Duodenal mucosa (tissue), 2 donors: ENCODE results near the gene HOXC9.

ENCODE experiments used
- H3K27ac ChIP-seq: one replicate; pipeline ENCODE4 v1.7.0; 2013; ENCODE audit warnings: low read depth, low read length
- H3K27me3 ChIP-seq, 2 donors: one replicate each; pipeline ENCODE4 v1.7.0; 2013; ENCODE audit warnings: low read length in 2 of 2, control low read depth in 1 of 2; ENCODE audit not compliant: insufficient read depth in 2 of 2, control insufficient read depth in 1 of 2
- H3K36me3 ChIP-seq, 2 donors: one replicate each; pipeline ENCODE4 v1.7.0; 2013; ENCODE audit warnings: low read length in 2 of 2, control low read depth in 1 of 2; ENCODE audit not compliant: insufficient read depth in 2 of 2, control insufficient read depth in 1 of 2
- H3K4me1 ChIP-seq, 2 donors: one replicate each; pipeline ENCODE4 v1.7.0; 2013; ENCODE audit warnings: low read length in 2 of 2, control low read depth in 1 of 2; ENCODE audit not compliant: insufficient read depth in 2 of 2, control insufficient read depth in 1 of 2
- H3K4me3 ChIP-seq, 2 donors: one replicate each; pipeline ENCODE4 v1.7.0; 2013; ENCODE audit warnings: low read length in 2 of 2, low read depth in 1 of 2
- H3K9ac ChIP-seq, 2 donors: one replicate each; pipeline ENCODE4 v1.7.0; 2013; ENCODE audit warnings: low read length in 2 of 2, low read depth in 1 of 2
- H3K9me3 ChIP-seq, 2 donors: one replicate each; pipeline ENCODE4 v1.7.0; 2013; ENCODE audit warnings: low read length in 2 of 2, control low read depth in 1 of 2; ENCODE audit not compliant: control insufficient read depth in 1 of 2

The HOXC9 gene

DNA sequence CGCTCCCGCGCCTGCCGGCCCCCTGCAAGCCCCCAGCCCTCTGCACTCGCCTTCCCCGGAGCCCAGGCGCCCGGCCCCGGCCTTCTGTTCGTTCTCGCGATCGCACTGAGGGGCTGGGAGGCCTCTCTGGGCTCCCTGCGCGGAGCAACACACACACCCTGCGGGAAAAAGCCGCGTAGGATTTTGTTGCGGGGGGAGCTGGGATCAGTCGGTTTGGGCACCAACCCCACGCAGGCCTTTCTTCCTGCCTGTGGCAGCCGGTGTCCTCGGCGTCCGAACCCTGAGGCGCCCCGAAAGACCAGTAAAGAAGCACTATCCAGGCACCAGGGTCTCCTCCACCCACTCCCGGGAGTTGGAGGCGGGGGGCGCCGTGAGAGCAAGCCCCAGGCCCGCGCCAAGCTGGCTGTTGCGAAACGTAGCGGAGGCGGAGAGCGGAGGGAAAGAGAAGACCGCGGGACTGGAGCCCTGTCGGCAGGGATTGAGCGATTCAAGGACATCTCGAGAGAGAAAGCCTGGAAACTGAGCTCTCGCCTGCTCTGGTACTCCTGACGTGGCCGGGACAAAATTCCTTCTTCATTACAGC, 31.0 kb downstream of the HOXC9 start:
- Histone ChIP-seq H3K27me3 (peaks cover 70 to 91% of the 10 kb centered on the region in 2 donors), H3K9ac (no peak overlapping the region), H3K4me1 (peaks cover 7 to 18% of the 10 kb centered on the region in 2 donors), H3K36me3 (no peaks in the 10 kb centered on the region), H3K27ac (no peak overlapping the region), H3K9me3 (no peaks in the 10 kb centered on the region), H3K4me3 (no peak overlapping the region)

DNA sequence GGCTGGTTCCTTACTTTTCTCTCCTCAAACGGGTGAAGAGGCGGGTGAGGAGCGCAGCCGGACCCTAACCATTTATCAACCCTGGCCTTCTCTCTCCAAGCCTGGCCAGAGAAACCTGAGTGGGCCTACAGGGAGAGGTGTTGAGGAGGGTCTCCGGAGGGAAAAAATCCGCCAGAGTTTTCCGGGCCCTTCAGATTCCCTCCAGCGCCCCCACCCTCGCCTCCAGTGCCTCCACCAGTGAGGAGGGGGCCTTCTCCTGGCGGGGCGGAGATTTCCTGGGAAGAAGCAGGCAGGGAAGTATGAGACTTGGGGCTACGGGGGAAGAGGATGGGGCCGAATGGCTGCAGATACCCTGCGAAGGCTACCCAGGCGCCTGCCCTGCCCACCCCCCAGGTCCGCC, 31.5 kb downstream of the HOXC9 start:
- H3K9me3 ChIP-seq, result no peaks in the 10 kb centered on the region
- H3K36me3 ChIP-seq, result no peaks in the 10 kb centered on the region
- H3K27ac ChIP-seq, result no peak overlapping the region
- H3K4me1 ChIP-seq, result peaks cover 7 to 16% of the 10 kb centered on the region in 2 donors
- no peak overlapping the region for H3K4me3 ChIP-seq
- no peak overlapping the region for H3K9ac ChIP-seq
- H3K27me3 ChIP-seq, result peaks cover 69 to 91% of the 10 kb centered on the region in 2 donors

- Histone ChIP-seq H3K4me3 (no peak overlapping the region), H3K36me3 (no peaks in the 10 kb centered on the region), H3K27ac (no peak overlapping the region), H3K4me1 (peaks cover 7 to 16% of the 10 kb centered on the region in 2 donors), H3K27me3 (peaks cover 70 to 91% of the 10 kb centered on the region in 2 donors), H3K9ac (no peak overlapping the region), H3K9me3 (no peaks in the 10 kb centered on the region)
Measured at GRCh38 chr12:54032086-54032619, 32.2 kb downstream of the HOXC9 start.

- Histone ChIP-seq H3K9ac (peak within 1 kb of the TSS in 1 of 2 donors; percentile 38), H3K4me3 (peak within 1 kb of the TSS; percentile 42 to 60), H3K4me1 (peaks cover 7 to 16% of the 10 kb centered on the region in 2 donors), H3K27ac (no peak within 1 kb of the TSS), H3K27me3 (peaks cover 69 to 90% of the 10 kb centered on the region in 2 donors), H3K9me3 (no peaks in the 10 kb centered on the region), H3K36me3 (no peaks in the 10 kb centered on the region)
Measured at GRCh38 chr12:54032627-54033100, 32.7 kb downstream of the HOXC9 start, which contains the start of gene HOXC5. TSS of gene HOXC5 (plus strand) at chr12:54033050. CDS start at chr12:54033123, 73 bp downstream.

DNA sequence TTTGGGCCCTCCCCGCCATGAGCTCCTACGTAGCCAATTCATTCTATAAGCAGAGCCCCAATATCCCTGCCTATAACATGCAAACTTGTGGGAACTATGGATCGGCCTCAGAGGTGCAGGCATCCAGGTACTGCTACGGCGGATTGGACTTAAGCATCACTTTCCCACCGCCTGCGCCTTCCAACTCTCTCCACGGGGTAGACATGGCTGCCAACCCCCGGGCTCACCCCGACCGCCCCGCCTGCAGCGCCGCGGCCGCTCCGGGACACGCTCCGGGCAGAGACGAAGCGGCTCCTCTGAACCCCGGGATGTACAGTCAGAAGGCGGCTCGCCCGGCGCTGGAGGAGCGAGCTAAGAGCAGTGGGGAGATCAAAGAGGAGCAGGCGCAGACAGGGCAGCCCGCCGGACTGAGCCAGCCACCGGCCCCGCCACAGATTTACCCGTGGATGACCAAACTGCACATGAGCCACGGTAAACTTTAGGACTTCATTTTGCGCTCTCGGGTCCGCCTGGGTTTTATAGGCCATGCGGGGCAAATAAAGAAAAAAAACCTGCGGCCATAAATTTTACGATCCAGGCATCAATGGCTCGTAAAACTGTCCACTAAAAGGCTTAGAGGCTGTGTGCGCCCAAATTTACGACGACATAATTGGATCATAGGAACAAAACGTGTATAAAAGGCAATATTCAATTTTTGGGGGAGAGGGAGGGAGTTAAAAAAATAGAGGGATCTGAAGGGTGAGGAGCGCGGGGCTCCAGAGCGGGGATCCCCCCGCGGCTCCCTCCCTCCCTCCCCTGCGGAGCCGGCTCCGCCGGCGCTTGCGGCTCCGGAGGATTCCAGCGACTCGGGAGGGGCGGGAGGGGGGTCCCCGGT, 33.4 kb downstream of the HOXC9 start:
- H3K27me3 ChIP-seq, result peaks cover 70 to 91% of the 10 kb centered on the region in 2 donors
- H3K4me1 ChIP-seq, result peaks cover 6 to 14% of the 10 kb centered on the region in 2 donors
- peak overlapping the region; percentile 42 to 60 for H3K4me3 ChIP-seq
- H3K9me3 ChIP-seq, result no peaks in the 10 kb centered on the region
- H3K36me3 ChIP-seq, result no peaks in the 10 kb centered on the region
- no peak overlapping the region for H3K27ac ChIP-seq
- peak overlapping the region in 1 of 2 donors; percentile 38 for H3K9ac ChIP-seq

GRCh38 chr12:54033980-54034784, 34.2 kb downstream of the HOXC9 start:
- H3K9ac ChIP-seq, result no peak overlapping the region
- no peak overlapping the region for H3K27ac ChIP-seq
- no peaks in the 10 kb centered on the region for H3K36me3 ChIP-seq
- no peak overlapping the region for H3K4me3 ChIP-seq
- no peaks in the 10 kb centered on the region for H3K9me3 ChIP-seq
- H3K27me3 ChIP-seq, result peaks cover 76 to 92% of the 10 kb centered on the region in 2 donors
- H3K4me1 ChIP-seq, result peaks cover 0 to 7% of the 10 kb centered on the region in 2 donors

- H3K4me1 ChIP-seq, result peaks cover 0 to 7% of the 10 kb centered on the region in 2 donors
- no peaks in the 10 kb centered on the region for H3K36me3 ChIP-seq
- no peak overlapping the region for H3K4me3 ChIP-seq
- peaks cover 78 to 93% of the 10 kb centered on the region in 2 donors for H3K27me3 ChIP-seq
- no peak overlapping the region for H3K27ac ChIP-seq
- no peak overlapping the region for H3K9ac ChIP-seq
- H3K9me3 ChIP-seq, result no peaks in the 10 kb centered on the region
Measured at GRCh38 chr12:54034785-54035310, 34.9 kb downstream of the HOXC9 start.

DNA sequence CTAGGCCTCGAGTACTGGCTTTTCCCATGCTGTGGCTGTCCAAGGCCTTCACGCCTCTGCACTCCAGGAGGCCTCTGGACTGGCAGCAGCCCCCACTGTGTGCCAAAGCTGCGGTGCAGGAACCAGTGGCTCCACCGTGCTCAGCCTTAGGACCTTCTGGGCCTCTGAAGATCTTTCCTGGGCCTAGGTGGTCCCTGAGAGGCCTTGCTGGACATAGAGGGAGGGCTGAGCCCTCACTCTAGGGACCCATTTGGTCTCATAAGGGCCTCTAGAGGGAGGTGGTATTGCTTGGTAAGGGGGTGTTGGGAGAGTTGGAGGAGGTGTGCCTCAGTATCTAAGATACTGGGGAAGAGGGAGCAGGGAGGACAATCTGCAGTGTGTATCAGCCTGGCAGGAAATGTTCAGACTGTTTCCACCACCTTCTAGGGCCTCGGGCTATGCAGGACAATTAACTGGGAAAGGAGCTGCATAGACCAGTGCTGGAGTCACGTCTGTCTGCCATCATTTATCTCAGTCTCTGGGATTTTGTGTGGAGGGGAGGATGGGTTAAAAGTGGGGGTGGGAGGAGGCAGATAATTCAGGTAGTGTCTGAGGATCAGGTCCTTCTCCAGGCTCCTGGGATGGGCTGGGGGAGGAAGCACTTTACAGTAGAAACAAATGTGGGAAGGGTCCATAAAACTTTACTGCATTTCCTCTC, 35.8 kb downstream of the HOXC9 start:
- H3K27me3 ChIP-seq, result peaks cover 83 to 95% of the 10 kb centered on the region in 2 donors
- no peak overlapping the region for H3K9ac ChIP-seq
- no peak overlapping the region for H3K4me3 ChIP-seq
- no peaks in the 10 kb centered on the region for H3K36me3 ChIP-seq
- H3K9me3 ChIP-seq, result no peaks in the 10 kb centered on the region
- H3K27ac ChIP-seq, result no peak overlapping the region
- H3K4me1 ChIP-seq, result peaks cover 0 to 7% of the 10 kb centered on the region in 2 donors
